Ramos (cell line): ENCODE results near the gene DNAAF2.
"Not testable (repeated sequence)": the region's sequence is repeated elsewhere in the genome, so short reads cannot be mapped to it uniquely, and the experiment has no call there.

ENCODE experiments used
- in situ Hi-C: fragments of 300-500 bp; cut with MboI; formaldehyde crosslinking; loops from one replicate; pipeline ENCODE4 v1.14.3; 2022; ENCODE audit warnings: low sequenced_read_pairs; ENCODE audit not compliant: unreplicated experiment

The DNAAF2 gene

GRCh38 chr14:49585803-49586672 is 49.0 kb downstream of the DNAAF2 start, which contains the start of gene RPS29:
Gene RPS29 (minus strand): TSS chr14:49586380. CDS start chr14:49586346, 34 bp downstream.
- in situ Hi-C loops: no loop called here

GRCh38 chr14:49584981-49585640 is 49.9 kb downstream of the DNAAF2 start:
- in situ Hi-C loops: not testable (repeated sequence)

GRCh38 chr14:49584058-49584457 is 51.0 kb downstream of the DNAAF2 start:
- in situ Hi-C loops: no loop called here

GRCh38 chr14:49583629-49584028 is 51.4 kb downstream of the DNAAF2 start:
- in situ Hi-C loops: no loop called here

GRCh38 chr14:49582113-49582977 is 52.7 kb downstream of the DNAAF2 start:
- in situ Hi-C loops: no loop called here

- in situ Hi-C loops: no loop called here
These were observed 53.6 kb downstream of the DNAAF2 start for GRCh38 chr14:49581209-49582112.

- in situ Hi-C loops: no loop called here
These were observed 55.2 kb downstream of the DNAAF2 start for GRCh38 chr14:49579841-49580240.

- in situ Hi-C loops: no loop called here
These were observed 56.9 kb downstream of the DNAAF2 start for GRCh38 chr14:49578141-49578540.
